OCI-LY3 (cell line): Measurements from ENCODE around the gene ANKRD28.

ENCODE experiments used
- H2AFZ ChIP-seq: fragments of 200-600, 300-600 bp; shearing (Covaris generic); 2 replicates; pipeline ENCODE4 v1.6.0; 2014; ENCODE audit warnings: antibody characterized with exemption, low read depth, low read length
- H3K27ac ChIP-seq: fragments of 200-600, 300-600 bp; sonication (generic); 2 replicates; pipeline ENCODE4 v1.5.1; 2014; ENCODE audit warnings: mild to moderate bottlenecking, low read length, moderate library complexity, mixed read lengths
- H3K27me3 ChIP-seq: fragments of 200-600, 300-600 bp; sonication (generic); 2 replicates; pipeline ENCODE4 v1.6.1; 2014; ENCODE audit warnings: low read depth, low read length, mixed read lengths
- H3K36me3 ChIP-seq: fragments of 200-600, 300-600 bp; sonication (generic); replicated peaks from 2 replicates; pipeline ENCODE3; 2014; ENCODE audit warnings: low read depth, low read length, mixed read lengths
- H3K4me1 ChIP-seq: fragments of 300-600, 200-600 bp; sonication (generic); 2 replicates; pipeline ENCODE4 v1.6.1; 2014; ENCODE audit warnings: low read length, mixed read lengths
- H3K4me2 ChIP-seq: fragments of 200-600, 300-600 bp; sonication (generic); 2 replicates; pipeline ENCODE4 v1.6.1; 2014; ENCODE audit warnings: low read length, mixed read lengths
- H3K4me3 ChIP-seq: fragments of 300-600, 200-600 bp; sonication (generic); 2 replicates; pipeline ENCODE4 v1.5.1; 2014; ENCODE audit warnings: antibody characterized with exemption, mild to moderate bottlenecking, low read length, moderate library complexity
- H3K79me2 ChIP-seq: fragments of 300-600, 200-600 bp; shearing (Covaris generic); 2 replicates; pipeline ENCODE4 v1.6.1; 2014; ENCODE audit warnings: mild to moderate bottlenecking, low read length, mixed read lengths
- H3K9ac ChIP-seq: fragments of 300-600, 200-600 bp; shearing (Covaris generic); 2 replicates; pipeline ENCODE4 v1.6.0; 2014; ENCODE audit warnings: mild to moderate bottlenecking, low read length, moderate library complexity
- H3K9me3 ChIP-seq: fragments of 200-600, 300-600 bp; shearing (Covaris generic); 2 replicates; pipeline ENCODE4 v1.6.1; 2014; ENCODE audit warnings: low read length, mixed read lengths; ENCODE audit not compliant: insufficient read depth
- H4K20me1 ChIP-seq: fragments of 200-600, 300-600 bp; sonication (generic); 2 replicates; pipeline ENCODE4 v1.6.1; 2016; ENCODE audit warnings: low read length, mixed read lengths; ENCODE audit not compliant: insufficient read depth
- CTCF ChIP-seq: fragments of 200-600, 300-600 bp; sonication (generic); IDR thresholded peaks from 2 replicates; pipeline ENCODE4 v1.5.1; 2014; ENCODE audit warnings: antibody characterized with exemption, low read length, low read depth
- EZH2phosphoT487 ChIP-seq: fragments of 200-600 bp; shearing (Covaris generic); IDR thresholded peaks from 2 replicates; pipeline ENCODE4 v1.6.1; 2018; ENCODE audit warnings: antibody characterized with exemption, mixed run types, low read depth

The ANKRD28 gene

GRCh38 chr3:15797642-15798303 is at the start of gene ANKRD28:
TSS of gene ANKRD28 (minus strand) at chr3:15797979. CDS start at chr3:15796521, 1,458 bp downstream.
- Histone ChIP-seq H3K4me3 (peak within 1 kb of the TSS; percentile 31), H3K4me2 (peak within 1 kb of the TSS; percentile 68), H3K36me3 (no peaks in the 10 kb centered on the region), H3K79me2 (peaks cover 25% of the 10 kb centered on the region), H3K27ac (no peak within 1 kb of the TSS), H4K20me1 (no peaks in the 10 kb centered on the region), H3K9me3 (no peaks in the 10 kb centered on the region), H2AFZ (no peak within 1 kb of the TSS), H3K27me3 (no peaks in the 10 kb centered on the region), H3K9ac (peak within 1 kb of the TSS; percentile 2; the same call in 1 of the 2 replicates), H3K4me1 (peaks cover 54% of the 10 kb centered on the region)
- peak; percentile 29 for TF ChIP-seq CTCF
- TF ChIP-seq EZH2phosphoT487: no peak

GRCh38 chr3:15847239-15847638 is 49.5 kb upstream of the ANKRD28 start:
- Histone ChIP-seq H3K4me3 (no peak overlapping the region), H3K4me2 (no peak overlapping the region), H3K27ac (no peak overlapping the region), H3K79me2 (peaks cover 69% of the 10 kb centered on the region), H3K9ac (no peak overlapping the region), H3K9me3 (no peaks in the 10 kb centered on the region), H4K20me1 (peaks cover 35% of the 10 kb centered on the region), H2AFZ (no peak overlapping the region), H3K4me1 (no peaks in the 10 kb centered on the region), H3K27me3 (no peaks in the 10 kb centered on the region), H3K36me3 (peaks cover 15% of the 10 kb centered on the region)
- TF ChIP-seq EZH2phosphoT487: no peak
- no peak for TF ChIP-seq CTCF

- no peaks in the 10 kb centered on the region for H3K27me3 ChIP-seq
- H4K20me1 ChIP-seq: peaks cover 37% of the 10 kb centered on the region
- H3K4me1 ChIP-seq: no peaks in the 10 kb centered on the region
- H3K9ac ChIP-seq: no peak overlapping the region
- peaks cover 12% of the 10 kb centered on the region for H3K36me3 ChIP-seq
- H3K4me2 ChIP-seq: no peak overlapping the region
- no peak overlapping the region for H3K4me3 ChIP-seq
- H3K79me2 ChIP-seq: peaks cover 73% of the 10 kb centered on the region
- no peak for TF ChIP-seq EZH2phosphoT487
- TF ChIP-seq CTCF: no peak
- no peak overlapping the region for H2AFZ ChIP-seq
- H3K27ac ChIP-seq: no peak overlapping the region
- H3K9me3 ChIP-seq: no peaks in the 10 kb centered on the region; the same call in 1 of the 2 replicates
These were observed 48.8 kb upstream of the ANKRD28 start for GRCh38 chr3:15846606-15847005.

- H3K9me3 ChIP-seq: no peaks in the 10 kb centered on the region; the same call in 1 of the 2 replicates
- no peak overlapping the region for H3K4me2 ChIP-seq
- H2AFZ ChIP-seq: no peak overlapping the region
- H4K20me1 ChIP-seq: peaks cover 37% of the 10 kb centered on the region
- H3K4me3 ChIP-seq: no peak overlapping the region
- peaks cover 11% of the 10 kb centered on the region for H3K36me3 ChIP-seq
- H3K9ac ChIP-seq: no peak overlapping the region
- no peak overlapping the region for H3K27ac ChIP-seq
- no peaks in the 10 kb centered on the region for H3K27me3 ChIP-seq
- TF ChIP-seq CTCF (no peak), EZH2phosphoT487 (no peak)
- H3K79me2 ChIP-seq: peaks cover 76% of the 10 kb centered on the region
- H3K4me1 ChIP-seq: no peaks in the 10 kb centered on the region
These were observed 47.7 kb upstream of the ANKRD28 start for GRCh38 chr3:15845475-15845874.
